HCT116 (cell line): ENCODE data around the gene SLC25A25. TPM values are rescaled to one million over a fixed set of nuclear protein-coding genes. Genes with fewer than 3 reads are reported as not detected.

Source experiments
- ATAC-seq: fragments of 200-7000 bp; cut with Tn5 transposase; 2 replicates; pipeline ENCODE4 v1.9.1; 2020; ENCODE audit warnings: mild to moderate bottlenecking, moderate library complexity
- BruUV-seq: library from RNA; stranded (reverse); fragments of 400-500 nt; replicated peaks from 2 replicates; lab custom pipeline; 2021; lab: Mats Ljungman, UMichigan
- CTCF ChIA-PET: fragments of 300-600 bp; sonication (Branson Sonifier 250); formaldehyde crosslinking; loops from one replicate; lab custom pipeline; 2021; ENCODE audit warnings: antibody characterized with exemption; lab: Charles Lee
- POLR2A ChIA-PET: fragments of 300-600, 350-600 bp; sonication (Branson Sonifier 250); formaldehyde crosslinking; loops from one replicate; lab custom pipeline; 2021; ENCODE audit warnings: antibody characterized with exemption; lab: Charles Lee
- RAD21 ChIA-PET, 2 experiments: fragments of 300-600 bp; sonication (Branson Sonifier 250); formaldehyde crosslinking; loops; one replicate each; lab custom pipeline; 2023; ENCODE audit warnings: low total read pairs in 2 of 2; ENCODE audit not compliant: uncharacterized antibody in 2 of 2, unreplicated experiment in 2 of 2, low non-redundant PET in 1 of 2; lab: Charles Lee
- DNase-seq: peaks from one replicate; pipeline ENCODE4 v3.0.0-alpha.2; 2010; ENCODE audit warnings: low read depth, low spot score
- H2AFZ ChIP-seq: fragments of 200-600 bp; shearing (Covaris generic), sonication (generic); 2 replicates; pipeline ENCODE4 v1.6.1; 2017; ENCODE audit warnings: low read depth, mixed run types, mixed read lengths, antibody characterized with exemption, low read length; ENCODE audit not compliant: poor library complexity, severe bottlenecking
- H3K27ac ChIP-seq: 2 replicates; pipeline ENCODE4 v1.5.1; 2012; ENCODE audit warnings: low read depth, low read length
- H3K27me3 ChIP-seq: fragments of 200-600 bp; sonication (generic); 2 replicates; pipeline ENCODE4 v1.6.1; 2016; ENCODE audit warnings: mixed run types, low read length, mixed read lengths; ENCODE audit not compliant: insufficient read depth
- H3K36me3 ChIP-seq, 2 experiments: fragments of 200-500 bp in 1 of 2; fragments of 200-600 bp in 1 of 2; sonication (Bioruptor generic) in 1 of 2; sonication (generic) in 1 of 2; 2 replicates each; pipeline versions ENCODE4 v1.5.1 to v1.6.1; 2014 to 2016; ENCODE audit warnings: low read length in 2 of 2, inconsistent platforms in 1 of 2, mixed read lengths in 1 of 2, mixed run types in 1 of 2; ENCODE audit not compliant: insufficient read depth in 2 of 2, control insufficient read depth in 1 of 2
- H3K4me1 ChIP-seq, 2 experiments: fragments of 200-600 bp in 1 of 2; sonication (generic) in 1 of 2; 2 replicates each; pipeline versions ENCODE4 v1.5.1 to v1.6.1; 2012 to 2017; ENCODE audit warnings: low read length in 2 of 2, inconsistent platforms in 1 of 2, mild to moderate bottlenecking in 1 of 2, mixed read lengths in 1 of 2, mixed run types in 1 of 2, moderate library complexity in 1 of 2; ENCODE audit not compliant: insufficient read depth in 2 of 2, control insufficient read depth in 1 of 2
- H3K4me2 ChIP-seq: fragments of 200-600 bp; sonication (generic); 2 replicates; pipeline ENCODE4 v1.6.1; 2017; ENCODE audit warnings: mixed run types, low read length, mixed read lengths
- H3K4me3 ChIP-seq, 2 experiments: fragments of 200-600 bp in 1 of 2; sonication (generic) in 1 of 2; replicated peaks in 1 of 2; 2 replicates each; pipeline ENCODE4 v1.5.1; 2011 to 2016; ENCODE audit warnings: low read length in 2 of 2, control low read depth in 1 of 2, low read depth in 1 of 2, mild to moderate bottlenecking in 1 of 2, mixed read lengths in 1 of 2, mixed run types in 1 of 2
- H3K79me2 ChIP-seq: fragments of 200-600 bp; sonication (generic); 2 replicates; pipeline ENCODE4 v1.6.1; 2017; ENCODE audit warnings: mild to moderate bottlenecking, mixed run types, low read length, moderate library complexity, mixed read lengths; ENCODE audit not compliant: insufficient read depth
- H3K9ac ChIP-seq: fragments of 200-600 bp; sonication (generic); 2 replicates; pipeline ENCODE4 v1.6.1; 2016; ENCODE audit warnings: low read length, mixed read lengths
- H3K9me2 ChIP-seq: fragments of 200-600 bp; sonication (generic), shearing (Covaris generic); 2 replicates; pipeline ENCODE4 v1.6.1; 2017; ENCODE audit warnings: mixed run types, mild to moderate bottlenecking, moderate library complexity; ENCODE audit not compliant: insufficient read depth
- H3K9me3 ChIP-seq, 2 experiments: fragments of 200-500 bp in 1 of 2; fragments of 200-600 bp in 1 of 2; sonication (Bioruptor generic) in 1 of 2; sonication (generic) in 1 of 2; 2 replicates each; pipeline ENCODE4 v1.6.1; 2014 to 2017; ENCODE audit warnings: low read length in 2 of 2, mixed read lengths in 2 of 2, inconsistent platforms in 1 of 2, low read depth in 1 of 2, mild to moderate bottlenecking in 1 of 2, mixed run types in 1 of 2, moderate library complexity in 1 of 2; ENCODE audit not compliant: control insufficient read depth in 1 of 2, insufficient read depth in 1 of 2
- H4K20me1 ChIP-seq: fragments of 200-600 bp; sonication (generic), shearing (Covaris generic); 2 replicates; pipeline ENCODE4 v1.6.1; 2017; ENCODE audit warnings: mixed run types, mild to moderate bottlenecking, moderate library complexity; ENCODE audit not compliant: insufficient read depth
- CEBPB ChIP-seq: IDR thresholded peaks from 2 replicates; pipeline ENCODE4 v1.6.1; 2012; ENCODE audit warnings: low read depth
- EGR1 ChIP-seq: IDR thresholded peaks from 2 replicates; pipeline ENCODE4 v1.6.1; 2012; ENCODE audit warnings: low read depth
- EZH2phosphoT487 ChIP-seq: fragments of 200-600 bp; IDR thresholded peaks from 2 replicates; pipeline ENCODE4 v1.6.1; 2018; ENCODE audit warnings: antibody characterized with exemption, borderline replicate concordance
- FOSL1 ChIP-seq: IDR thresholded peaks from 2 replicates; pipeline ENCODE4 v1.6.1; 2012; ENCODE audit warnings: low read depth
- JUND ChIP-seq: IDR thresholded peaks from 2 replicates; pipeline ENCODE4 v1.6.1; 2012
- POLR2A ChIP-seq: IDR thresholded peaks from 2 replicates; pipeline ENCODE4 v1.7.0; 2011; ENCODE audit warnings: borderline replicate concordance; ENCODE audit not compliant: insufficient read depth, insufficient read length; ENCODE audit errors: extremely low read depth
- POLR2AphosphoS5 ChIP-seq: IDR thresholded peaks from 2 replicates; pipeline ENCODE4 v1.6.1; 2011; ENCODE audit warnings: mild to moderate bottlenecking, low read depth, low read length, moderate library complexity
- RAD21 ChIP-seq: IDR thresholded peaks from 2 replicates; pipeline ENCODE4 v1.6.1; 2012; ENCODE audit warnings: low read depth, mild to moderate bottlenecking
- REST ChIP-seq: IDR thresholded peaks from 2 replicates; pipeline ENCODE4 v1.6.1; 2012; ENCODE audit warnings: low read depth
- SIN3A ChIP-seq: IDR thresholded peaks from 2 replicates; pipeline ENCODE4 v1.6.1; 2012; ENCODE audit warnings: low read depth
- SP1 ChIP-seq: IDR thresholded peaks from 2 replicates; pipeline ENCODE4 v1.6.1; 2012; ENCODE audit warnings: low read depth
- SRF ChIP-seq: IDR thresholded peaks from 2 replicates; pipeline ENCODE4 v1.6.1; 2012; ENCODE audit warnings: low read depth
- TCF7L2 ChIP-seq: IDR thresholded peaks from 2 replicates; pipeline ENCODE4 v1.7.0; 2011; ENCODE audit warnings: borderline replicate concordance, inconsistent platforms; ENCODE audit not compliant: insufficient read depth, insufficient read length; ENCODE audit errors: extremely low read depth
- ZFX ChIP-seq: fragments of 450-650 bp; IDR thresholded peaks from 2 replicates; pipeline ENCODE4 v1.6.1; 2017
- ZNF274 ChIP-seq: fragments of 200-500 bp; sonication (Bioruptor generic); IDR thresholded peaks from 2 replicates; pipeline ENCODE4 v1.6.1; 2014; ENCODE audit warnings: mild to moderate bottlenecking, low read depth, low read length, inconsistent platforms
- intact Hi-C: fragments of 100-400 bp; cut with micrococcal nuclease; formaldehyde crosslinking; loops from 2 replicates; pipeline ENCODE4 v1.10.0; 2022
- total RNA-seq: library from RNA; stranded (reverse); gene quantifications from one replicate; pipeline ENCODE4 v1.2.1, GENCODE V29; 2021; ENCODE audit not compliant: unreplicated experiment

Gene SLC25A25
- total RNA-seq, 1 experiment from 2014 or later, result 15.3 TPM

GRCh38 chr9:128148509-128149000, 80.5 kb downstream of the SLC25A25 start:
- no peaks in the 10 kb centered on the region for H3K79me2 ChIP-seq
- H3K9me3 ChIP-seq, result no peaks in the 10 kb centered on the region
- H2AFZ ChIP-seq, result no peak overlapping the region
- intact Hi-C loops, result no loop called here
- no peaks in the 10 kb centered on the region for H3K27me3 ChIP-seq
- ATAC-seq (no peak), DNase-seq (no peak)
- H3K36me3 ChIP-seq, result no peaks in the 10 kb centered on the region
- ChIA-PET CTCF (no interaction called here), POLR2A (no interaction called here), RAD21 (no interaction called here)
- TF ChIP-seq SIN3A, result no peak
- TF ChIP-seq ZNF274, result no peak
- TF ChIP-seq ZFX, result no peak
- no peak for TF ChIP-seq EZH2phosphoT487
- TF ChIP-seq EGR1, result no peak
- TF ChIP-seq RAD21, result no peak
- TF ChIP-seq REST, result no peak
- no peak for TF ChIP-seq POLR2AphosphoS5
- no peak for TF ChIP-seq SRF
- no peak for TF ChIP-seq SP1
- no peak for TF ChIP-seq CEBPB
- no peak for TF ChIP-seq TCF7L2
- no peak for TF ChIP-seq FOSL1
- TF ChIP-seq POLR2A, result no peak
- TF ChIP-seq JUND, result no peak
- peak overlapping the region; percentile 33; the same call in 1 of the 2 replicates for H3K27ac ChIP-seq
- no peak overlapping the region for H3K4me3 ChIP-seq
- peak overlapping the region; percentile 25 for H3K9ac ChIP-seq
- H3K4me2 ChIP-seq, result peak overlapping the region; percentile 49
- H3K4me1 ChIP-seq, result peaks cover 10 to 32% of the 10 kb centered on the region in 2 experiments
- H3K9me2 ChIP-seq, result no peaks in the 10 kb centered on the region
- BruUV-seq, result no TSS peak
- no peaks in the 10 kb centered on the region for H4K20me1 ChIP-seq
